ENCODE data around the gene INTS11.

The INTS11 gene

DNA sequence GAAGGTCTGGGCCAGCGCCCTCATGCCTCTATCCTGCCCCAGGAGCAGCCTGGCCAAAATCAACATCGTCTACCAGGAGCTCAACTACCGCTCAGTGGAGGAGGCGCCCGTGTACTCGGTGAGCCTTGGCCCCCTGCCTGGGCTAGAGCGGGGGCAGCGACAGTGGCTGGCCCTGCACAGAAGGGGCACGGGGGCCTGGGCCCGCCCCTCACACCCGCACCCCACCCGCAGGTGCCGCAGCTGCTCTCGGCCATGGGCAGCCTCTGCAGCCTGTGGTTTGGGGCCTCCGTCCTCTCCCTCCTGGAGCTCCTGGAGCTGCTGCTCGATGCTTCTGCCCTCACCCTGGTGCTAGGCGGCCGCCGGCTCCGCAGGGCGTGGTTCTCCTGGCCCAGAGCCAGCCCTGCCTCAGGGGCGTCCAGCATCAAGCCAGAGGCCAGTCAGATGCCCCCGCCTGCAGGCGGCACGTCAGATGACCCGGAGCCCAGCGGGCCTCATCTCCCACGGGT lies 33.4 kb downstream of the INTS11 start:
- Histone ChIP-seq H3K4me3 (ENCODE audit: low read length) (no peak overlapping the region), H3K36me3 (ENCODE audit: control insufficient read depth, insufficient read depth, low read length) (no peaks in the 10 kb centered on the region; the same call in 1 of the 2 replicates), H3K9me3 (ENCODE audit: control insufficient read depth, insufficient read depth, low read length) (no peaks in the 10 kb centered on the region), H3K4me1 (ENCODE audit: control insufficient read depth, insufficient read depth, low read length) (0 out of 2 replicates have a peak, but pooled peaks cover 2% of the 10 kb centered on the region), H3K27ac (ENCODE audit: low read length) (no peak overlapping the region), H3K27me3 (ENCODE audit: control insufficient read depth, insufficient read depth, low read length) (no peaks in the 10 kb centered on the region)
- no CpG with 5 or more reads among the region's 28 CpGs for WGBS (ENCODE audit: insufficient coverage, insufficient read length)
- DNase-seq (ENCODE audit: low read depth, low spot score): no peak

- H3K27me3 ChIP-seq (ENCODE audit: control insufficient read depth, insufficient read depth, low read length): no peaks in the 10 kb centered on the region
- H3K36me3 ChIP-seq (ENCODE audit: control insufficient read depth, insufficient read depth, low read length): no peaks in the 10 kb centered on the region; the same call in 1 of the 2 replicates
- H3K4me3 ChIP-seq (ENCODE audit: low read length): no peak overlapping the region
- no peak overlapping the region for H3K27ac ChIP-seq (ENCODE audit: low read length)
- H3K9me3 ChIP-seq (ENCODE audit: control insufficient read depth, insufficient read depth, low read length): no peaks in the 10 kb centered on the region
- no CpG with 5 or more reads among the region's 15 CpGs for WGBS (ENCODE audit: insufficient coverage, insufficient read length)
- H3K4me1 ChIP-seq (ENCODE audit: control insufficient read depth, insufficient read depth, low read length): 0 out of 2 replicates have a peak, but pooled peaks cover 2% of the 10 kb centered on the region
- no peak for DNase-seq (ENCODE audit: low read depth, low spot score)
These were observed 34.2 kb downstream of the INTS11 start for GRCh38 chr1:1290238-1290731.

DNA sequence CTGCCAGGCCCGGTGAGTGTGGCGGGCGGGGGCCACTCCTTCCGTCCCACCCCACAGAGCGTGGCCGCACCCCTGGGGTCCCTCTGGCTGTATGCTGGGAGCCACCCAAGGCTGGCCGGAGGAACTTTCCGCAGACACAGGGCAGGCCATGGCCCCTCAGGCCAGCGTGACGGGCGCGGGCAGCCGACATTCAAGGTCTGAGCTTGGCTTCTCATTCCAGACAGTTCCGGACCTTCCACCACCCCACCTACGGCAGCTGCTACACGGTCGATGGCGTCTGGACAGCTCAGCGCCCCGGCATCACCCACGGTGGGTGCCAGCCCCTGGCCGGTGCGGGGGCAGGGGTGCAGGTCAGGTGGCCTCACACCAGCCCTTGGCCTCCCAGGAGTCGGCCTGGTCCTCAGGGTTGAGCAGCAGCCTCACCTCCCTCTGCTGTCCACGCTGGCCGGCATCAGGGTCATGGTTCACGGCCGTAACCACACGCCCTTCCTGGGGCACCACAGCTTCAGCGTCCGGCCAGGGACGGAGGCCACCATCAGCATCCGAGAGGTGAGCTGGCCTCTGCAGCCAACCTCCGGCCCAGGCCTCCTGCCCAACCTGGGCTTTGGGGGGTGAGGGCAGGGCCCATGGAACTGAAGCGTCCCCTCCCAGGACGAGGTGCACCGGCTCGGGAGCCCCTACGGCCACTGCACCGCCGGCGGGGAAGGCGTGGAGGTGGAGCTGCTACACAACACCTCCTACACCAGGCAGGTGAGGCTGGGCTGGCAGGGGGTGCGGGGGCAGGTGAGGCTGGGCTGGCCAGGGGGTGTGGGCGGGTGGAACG lies 37.0 kb downstream of the INTS11 start:
- H3K4me3 ChIP-seq (ENCODE audit: low read length): no peak overlapping the region; the same call in 1 of the 2 replicates
- H3K27ac ChIP-seq (ENCODE audit: low read length): no peak overlapping the region
- H3K36me3 ChIP-seq (ENCODE audit: control insufficient read depth, insufficient read depth, low read length): no peaks in the 10 kb centered on the region; the same call in 1 of the 2 replicates
- no peak for DNase-seq (ENCODE audit: low read depth, low spot score)
- no peaks in the 10 kb centered on the region for H3K27me3 ChIP-seq (ENCODE audit: control insufficient read depth, insufficient read depth, low read length)
- no peaks in the 10 kb centered on the region for H3K4me1 ChIP-seq (ENCODE audit: control insufficient read depth, insufficient read depth, low read length)
- no CpG with 5 or more reads among the region's 46 CpGs for WGBS (ENCODE audit: insufficient coverage, insufficient read length)
- no peaks in the 10 kb centered on the region for H3K9me3 ChIP-seq (ENCODE audit: control insufficient read depth, insufficient read depth, low read length)

DNA sequence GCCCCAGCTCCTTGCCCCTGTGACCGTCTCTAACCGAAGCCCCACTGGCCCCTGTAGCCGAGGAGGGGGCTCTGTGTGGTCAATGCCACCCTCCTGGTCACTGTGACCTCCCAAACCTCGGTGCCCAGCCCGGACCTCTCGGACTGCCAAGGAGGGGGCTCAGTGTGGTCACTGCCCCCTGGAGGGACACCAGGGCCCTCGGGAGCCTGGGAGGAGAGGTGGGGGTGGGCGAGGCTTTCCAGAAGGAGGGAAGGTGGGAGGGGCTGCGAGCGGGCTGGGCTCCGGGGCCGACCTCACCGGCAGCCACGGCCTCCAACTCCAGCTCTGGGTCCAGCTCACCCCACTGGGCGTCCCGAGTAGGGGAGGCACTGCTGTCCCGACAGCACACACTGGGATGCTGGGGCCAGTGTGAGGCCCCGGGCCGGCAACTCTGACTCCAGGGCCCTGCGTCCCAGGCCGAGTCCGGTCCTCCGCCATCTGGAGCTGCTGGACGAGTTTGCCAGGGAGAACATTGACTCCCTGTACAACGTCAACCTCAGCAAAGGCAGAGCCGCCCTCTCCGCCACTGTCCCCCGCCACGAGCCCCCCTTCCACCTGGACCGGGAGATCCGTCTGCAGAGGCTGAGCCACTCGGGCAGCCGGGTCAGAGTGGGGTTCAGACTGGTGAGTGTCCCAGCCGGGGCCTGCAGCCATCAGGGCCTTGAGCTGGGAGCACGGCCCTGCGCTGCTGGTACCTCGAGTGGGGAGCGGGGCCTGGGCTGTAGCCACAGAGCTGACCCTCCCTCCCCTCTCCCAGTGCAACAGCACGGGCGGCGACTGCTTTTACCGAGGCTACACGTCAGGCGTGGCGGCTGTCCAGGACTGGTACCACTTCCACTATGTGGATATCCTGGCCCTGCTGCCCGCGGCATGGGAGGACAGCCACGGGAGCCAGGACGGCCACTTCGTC lies 37.9 kb downstream of the INTS11 start:
- no peak for DNase-seq (ENCODE audit: low read depth, low spot score)
- Histone ChIP-seq H3K9me3 (ENCODE audit: control insufficient read depth, insufficient read depth, low read length) (no peaks in the 10 kb centered on the region), H3K4me1 (ENCODE audit: control insufficient read depth, insufficient read depth, low read length) (no peaks in the 10 kb centered on the region), H3K4me3 (ENCODE audit: low read length) (no peak overlapping the region; the same call in 1 of the 2 replicates), H3K27me3 (ENCODE audit: control insufficient read depth, insufficient read depth, low read length) (no peaks in the 10 kb centered on the region), H3K36me3 (ENCODE audit: control insufficient read depth, insufficient read depth, low read length) (no peaks in the 10 kb centered on the region; the same call in 1 of the 2 replicates), H3K27ac (ENCODE audit: low read length) (no peak overlapping the region)
- WGBS (ENCODE audit: insufficient coverage, insufficient read length): no CpG with 5 or more reads among the region's 50 CpGs

DNA sequence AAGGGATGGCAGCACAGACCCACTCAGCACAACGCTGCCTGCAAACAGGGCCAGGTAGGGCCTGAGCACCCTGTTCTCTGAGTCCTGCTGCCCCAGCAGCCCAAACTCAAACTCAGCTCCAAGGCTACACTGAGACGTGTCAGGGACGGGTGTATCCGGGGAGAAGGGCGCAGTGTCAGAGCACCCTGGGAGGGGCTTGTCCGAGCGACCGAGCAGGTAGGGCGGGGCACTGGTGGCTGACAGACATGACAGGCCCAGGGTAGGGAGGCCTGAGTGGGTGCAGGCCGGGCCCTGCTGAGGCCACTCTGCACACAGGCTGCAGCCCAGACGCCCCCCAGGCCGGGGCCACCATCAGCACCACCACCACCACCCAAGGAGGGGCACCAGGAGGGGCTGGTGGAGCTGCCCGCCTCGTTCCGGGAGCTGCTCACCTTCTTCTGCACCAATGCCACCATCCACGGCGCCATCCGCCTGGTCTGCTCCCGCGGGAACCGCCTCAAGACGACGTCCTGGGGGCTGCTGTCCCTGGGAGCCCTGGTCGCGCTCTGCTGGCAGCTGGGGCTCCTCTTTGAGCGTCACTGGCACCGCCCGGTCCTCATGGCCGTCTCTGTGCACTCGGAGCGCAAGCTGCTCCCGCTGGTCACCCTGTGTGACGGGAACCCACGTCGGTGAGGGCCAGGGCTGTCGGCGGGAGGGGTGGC lies 38.7 kb downstream of the INTS11 start:
- Histone ChIP-seq H3K4me1 (ENCODE audit: control insufficient read depth, insufficient read depth, low read length) (no peaks in the 10 kb centered on the region), H3K27ac (ENCODE audit: low read length) (no peak overlapping the region), H3K9me3 (ENCODE audit: control insufficient read depth, insufficient read depth, low read length) (no peaks in the 10 kb centered on the region), H3K27me3 (ENCODE audit: control insufficient read depth, insufficient read depth, low read length) (no peaks in the 10 kb centered on the region), H3K36me3 (ENCODE audit: control insufficient read depth, insufficient read depth, low read length) (no peaks in the 10 kb centered on the region; the same call in 1 of the 2 replicates), H3K4me3 (ENCODE audit: low read length) (no peak overlapping the region)
- no peak for DNase-seq (ENCODE audit: low read depth, low spot score)
- WGBS (ENCODE audit: insufficient coverage, insufficient read length): no CpG with 5 or more reads among the region's 37 CpGs

DNA sequence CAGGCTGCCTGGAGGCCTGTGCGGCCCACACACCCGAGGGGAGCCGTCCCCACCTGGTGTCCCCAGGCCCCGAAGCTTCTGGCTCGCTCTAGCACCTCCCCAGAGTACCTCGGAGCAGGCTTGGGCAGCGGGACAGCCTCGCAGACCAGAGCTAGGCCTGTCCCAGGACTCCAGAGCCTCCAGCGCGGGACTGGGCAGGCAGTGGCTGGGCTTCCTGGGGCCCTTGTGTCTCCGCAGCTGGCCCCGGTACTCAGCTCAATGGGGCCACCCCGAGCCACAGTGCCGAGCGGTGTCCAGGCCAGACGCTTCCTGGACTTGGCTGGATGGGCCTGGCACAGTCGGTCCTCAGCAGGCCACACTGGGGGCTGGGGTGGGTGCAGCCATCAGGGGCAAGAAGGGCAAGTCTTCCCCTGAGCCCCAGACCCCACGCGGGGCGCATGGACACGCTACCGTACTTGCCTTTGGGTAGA lies 39.3 kb downstream of the INTS11 start:
- no peak for DNase-seq (ENCODE audit: low read depth, low spot score)
- H3K27ac ChIP-seq (ENCODE audit: low read length): no peak overlapping the region
- no peak overlapping the region for H3K4me3 ChIP-seq (ENCODE audit: low read length)
- H3K4me1 ChIP-seq (ENCODE audit: control insufficient read depth, insufficient read depth, low read length): no peaks in the 10 kb centered on the region
- H3K27me3 ChIP-seq (ENCODE audit: control insufficient read depth, insufficient read depth, low read length): no peaks in the 10 kb centered on the region
- H3K9me3 ChIP-seq (ENCODE audit: control insufficient read depth, insufficient read depth, low read length): no peaks in the 10 kb centered on the region
- no CpG with 5 or more reads among the region's 22 CpGs for WGBS (ENCODE audit: insufficient coverage, insufficient read length)
- no peaks in the 10 kb centered on the region; the same call in 1 of the 2 replicates for H3K36me3 ChIP-seq (ENCODE audit: control insufficient read depth, insufficient read depth, low read length)

DNA sequence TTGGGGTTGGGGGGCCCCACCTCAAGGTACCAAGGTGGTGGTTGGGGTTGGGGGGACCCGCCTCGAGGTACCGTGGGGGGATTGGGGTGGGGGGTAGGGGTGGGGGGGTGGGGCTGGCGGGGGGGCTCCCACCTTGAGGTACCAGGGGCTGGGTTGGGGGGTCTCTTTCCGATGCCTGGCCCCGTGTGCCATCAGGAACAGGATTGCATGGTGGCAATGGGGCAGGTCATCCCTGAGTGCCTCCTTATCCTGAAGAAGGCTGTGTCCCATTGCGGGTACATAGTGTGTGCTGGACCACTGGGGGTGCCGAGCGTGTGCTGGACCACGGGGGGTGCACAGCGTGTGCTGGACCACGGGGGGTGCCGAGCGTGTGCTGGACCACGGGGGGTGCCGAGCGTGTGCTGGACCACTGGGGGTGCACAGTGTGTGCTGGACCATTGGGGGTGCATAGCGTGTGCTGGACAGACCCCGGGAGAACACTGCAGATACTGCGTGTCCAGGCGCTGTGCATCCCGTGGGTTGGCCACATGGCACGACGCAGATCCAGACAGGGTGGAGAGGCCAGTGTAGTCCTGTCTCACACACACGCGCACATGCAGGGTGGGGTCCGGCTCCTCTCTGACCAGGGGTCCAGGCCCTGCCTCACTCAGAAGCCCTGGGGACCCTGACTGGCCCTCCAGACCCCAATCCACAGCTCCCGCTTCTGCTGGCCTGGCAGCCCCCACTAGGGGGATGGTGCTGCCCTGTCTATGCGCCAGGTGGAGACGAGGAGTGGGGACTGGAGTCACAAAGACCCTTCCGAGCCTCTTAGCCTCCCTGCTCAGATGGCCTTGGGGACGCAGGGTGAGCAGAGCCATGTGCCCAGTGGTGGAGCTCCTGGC lies 40.0 kb downstream of the INTS11 start:
- H3K9me3 ChIP-seq (ENCODE audit: control insufficient read depth, insufficient read depth, low read length): no peaks in the 10 kb centered on the region
- no peaks in the 10 kb centered on the region for H3K4me1 ChIP-seq (ENCODE audit: control insufficient read depth, insufficient read depth, low read length)
- no peak overlapping the region for H3K27ac ChIP-seq (ENCODE audit: low read length)
- H3K36me3 ChIP-seq (ENCODE audit: control insufficient read depth, insufficient read depth, low read length): no peaks in the 10 kb centered on the region; the same call in 1 of the 2 replicates
- no peak overlapping the region for H3K4me3 ChIP-seq (ENCODE audit: low read length)
- DNase-seq (ENCODE audit: low read depth, low spot score): no peak
- no CpG with 5 or more reads among the region's 32 CpGs for WGBS (ENCODE audit: insufficient coverage, insufficient read length)
- no peaks in the 10 kb centered on the region for H3K27me3 ChIP-seq (ENCODE audit: control insufficient read depth, insufficient read depth, low read length)

GRCh38 chr1:1283821-1284220 lies 40.6 kb downstream of the INTS11 start:
- Histone ChIP-seq H3K9me3 (ENCODE audit: control insufficient read depth, insufficient read depth, low read length) (no peaks in the 10 kb centered on the region), H3K4me1 (ENCODE audit: control insufficient read depth, insufficient read depth, low read length) (no peaks in the 10 kb centered on the region; the same call in 1 of the 2 replicates), H3K27ac (ENCODE audit: low read length) (no peak overlapping the region), H3K36me3 (ENCODE audit: control insufficient read depth, insufficient read depth, low read length) (no peaks in the 10 kb centered on the region; the same call in 1 of the 2 replicates), H3K4me3 (ENCODE audit: low read length) (no peak overlapping the region), H3K27me3 (ENCODE audit: control insufficient read depth, insufficient read depth, low read length) (no peaks in the 10 kb centered on the region)
- WGBS (ENCODE audit: insufficient coverage, insufficient read length): no CpG with 5 or more reads among the region's 9 CpGs
- no peak for DNase-seq (ENCODE audit: low read depth, low spot score)

DNA sequence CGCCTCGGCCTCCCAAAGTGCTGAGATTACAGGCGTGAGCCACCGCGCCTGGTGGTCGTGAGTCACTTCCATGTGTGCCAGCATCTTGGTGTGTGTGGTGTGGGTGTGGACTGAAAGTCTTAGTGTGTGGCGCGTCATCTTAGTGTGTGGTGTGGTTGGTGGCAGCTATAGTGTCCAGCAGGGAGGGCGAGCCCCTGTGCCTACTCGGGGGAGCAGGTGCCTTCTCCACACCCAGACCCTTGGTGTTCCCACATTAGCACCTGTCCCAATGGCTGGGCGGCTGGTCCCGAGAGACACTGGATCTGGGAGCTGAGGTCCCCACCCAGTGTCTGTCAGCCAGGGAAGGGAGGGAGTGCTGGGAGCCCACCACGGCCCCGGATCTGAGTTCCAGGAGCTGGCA lies 41.5 kb downstream of the INTS11 start:
- Histone ChIP-seq H3K4me3 (ENCODE audit: low read length) (no peak overlapping the region), H3K36me3 (ENCODE audit: control insufficient read depth, insufficient read depth, low read length) (no peaks in the 10 kb centered on the region; the same call in 1 of the 2 replicates), H3K27ac (ENCODE audit: low read length) (no peak overlapping the region), H3K27me3 (ENCODE audit: control insufficient read depth, insufficient read depth, low read length) (no peaks in the 10 kb centered on the region), H3K9me3 (ENCODE audit: control insufficient read depth, insufficient read depth, low read length) (no peaks in the 10 kb centered on the region), H3K4me1 (ENCODE audit: control insufficient read depth, insufficient read depth, low read length) (no peaks in the 10 kb centered on the region; the same call in 1 of the 2 replicates)
- WGBS (ENCODE audit: insufficient coverage, insufficient read length): no CpG with 5 or more reads among the region's 14 CpGs
- DNase-seq (ENCODE audit: low read depth, low spot score): no peak

Measured in iPS DF 6.9 (cell line).